Uterus (tissue), 2 donors: ENCODE measurements around the gene CISH.

Experiments
- CTCF ChIP-seq, 4 experiments: fragments of 200-600 bp in 2 of 4; fragments of 450-650 bp in 2 of 4; sonication (generic) in 2 of 4; IDR thresholded peaks; one replicate each; pipeline ENCODE4 v1.5.1; 2016 to 2019; ENCODE audit warnings: antibody characterized with exemption in 4 of 4, mild to moderate bottlenecking in 2 of 4, moderate library complexity in 1 of 4
- POLR2A ChIP-seq, 2 donors: fragments of 450-650 bp; IDR thresholded peaks; one replicate each; pipeline ENCODE4 v1.6.1; 2016; ENCODE audit warnings: antibody characterized with exemption in 2 of 2, mild to moderate bottlenecking in 1 of 2, moderate library complexity in 1 of 2

DNA sequence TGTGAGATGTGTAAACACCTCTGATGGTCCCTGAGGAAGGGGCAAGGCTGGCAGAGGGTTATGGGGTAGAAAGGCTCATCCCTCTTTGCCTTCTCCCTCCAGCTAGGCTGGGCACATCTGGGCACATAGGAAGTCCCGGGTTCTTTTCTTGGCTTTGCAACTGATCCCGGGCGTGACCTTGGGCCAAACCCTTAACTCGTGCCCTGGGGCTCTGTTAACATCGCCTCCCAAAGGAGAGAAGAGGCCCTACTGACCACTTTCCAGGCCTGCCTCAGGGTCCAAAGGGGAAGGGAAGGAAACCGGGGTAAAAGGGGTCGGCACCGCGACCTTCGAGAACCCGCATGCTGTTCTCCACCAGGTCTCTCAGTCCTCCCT, 44.6 kb downstream of the CISH start:
- TF ChIP-seq CTCF (IDR thresholded peaks at IDR 0.05), result no peak
- no peak for TF ChIP-seq POLR2A (IDR thresholded peaks at IDR 0.05)
